ENCODE data around the gene OVCH2.

OVCH2 gene

GRCh38 chr11:7646866-7647265 lies 59.4 kb downstream of the OVCH2 start:
- H2BK15ac ChIP-seq (replicated peaks; ENCODE audit: low read depth) = no peak overlapping the region
- H3K27me3 ChIP-seq (ENCODE audit: insufficient read depth, low read length, poor library complexity) = no peaks in the 10 kb centered on the region
- no peaks in the 10 kb centered on the region for H3K4me1 ChIP-seq (ENCODE audit: control insufficient read depth, low read depth, low read length)
- no peak overlapping the region for H3K4me3 ChIP-seq (ENCODE audit: low read length)
- H3K23ac ChIP-seq (ENCODE audit: low read length) = no peak overlapping the region
- no peaks in the 10 kb centered on the region for H3K79me1 ChIP-seq (ENCODE audit: low read length)
- H3K18ac ChIP-seq (ENCODE audit: low read length) = no peak overlapping the region
- H2BK5ac ChIP-seq (ENCODE audit: low read length) = no peak overlapping the region
- WGBS (ENCODE audit: extremely low coverage, insufficient coverage, low lambda C conversion rate) = no CpG with 5 or more reads among the region's 2 CpGs
- H3K4ac ChIP-seq (ENCODE audit: low read depth, low read length) = no peak overlapping the region
- H4K8ac ChIP-seq (ENCODE audit: low read depth, low read length) = no peak overlapping the region
- H3K36me3 ChIP-seq (ENCODE audit: control insufficient read depth, insufficient read depth, low read length) = peaks cover 2% of the 10 kb centered on the region
- no peak overlapping the region for H3K9ac ChIP-seq (ENCODE audit: low read length)
- DNase-seq = peak; percentile 37
- no peak overlapping the region for H2BK120ac ChIP-seq (ENCODE audit: low read depth, low read length)
- no peak overlapping the region for H2AK5ac ChIP-seq (ENCODE audit: low read length)
- H3K79me2 ChIP-seq (ENCODE audit: control insufficient read depth, insufficient read depth, low read length) = no peaks in the 10 kb centered on the region
- H4K5ac ChIP-seq (ENCODE audit: low read length) = no peak overlapping the region
- H3K56ac ChIP-seq (ENCODE audit: low read length) = no peak overlapping the region
- no peak overlapping the region for H3K27ac ChIP-seq (ENCODE audit: low read depth, low read length)
- no peak overlapping the region for H3K4me2 ChIP-seq (ENCODE audit: low read length)

DNA sequence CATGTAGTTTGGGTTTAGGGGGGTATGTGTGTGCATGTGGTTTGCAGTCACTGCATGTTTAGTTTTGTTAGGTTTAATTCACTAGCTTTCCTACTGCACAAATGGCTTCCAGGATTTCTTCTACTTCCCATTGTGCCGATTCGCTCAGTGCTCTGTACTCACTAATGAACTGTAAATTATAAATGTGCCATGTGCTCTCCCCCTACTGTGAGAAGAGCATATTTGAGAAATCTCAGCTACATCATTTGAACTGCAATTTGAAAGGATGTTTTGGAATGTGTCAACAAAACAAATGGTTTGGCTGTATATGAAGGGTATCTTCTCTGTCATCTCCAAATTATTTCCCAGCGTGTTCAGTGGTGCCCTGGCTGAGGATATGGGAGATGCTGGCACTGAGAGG lies 61.1 kb downstream of the OVCH2 start:
- no peak overlapping the region for H4K8ac ChIP-seq (ENCODE audit: low read depth, low read length)
- no peak overlapping the region for H3K4me2 ChIP-seq (ENCODE audit: low read length)
- H3K18ac ChIP-seq (ENCODE audit: low read length) = no peak overlapping the region
- WGBS (ENCODE audit: extremely low coverage, insufficient coverage, low lambda C conversion rate) = no CpG with 5 or more reads among the region's 3 CpGs
- no peaks in the 10 kb centered on the region for H3K79me2 ChIP-seq (ENCODE audit: control insufficient read depth, insufficient read depth, low read length)
- H3K36me3 ChIP-seq (ENCODE audit: control insufficient read depth, insufficient read depth, low read length) = peaks cover 2% of the 10 kb centered on the region
- H3K27me3 ChIP-seq (ENCODE audit: insufficient read depth, low read length, poor library complexity) = no peaks in the 10 kb centered on the region
- no peak overlapping the region for H2BK5ac ChIP-seq (ENCODE audit: low read length)
- no peak overlapping the region for H3K56ac ChIP-seq (ENCODE audit: low read length)
- no peak overlapping the region for H3K4ac ChIP-seq (ENCODE audit: low read depth, low read length)
- no peak overlapping the region for H2AK5ac ChIP-seq (ENCODE audit: low read length)
- H3K23ac ChIP-seq (ENCODE audit: low read length) = no peak overlapping the region
- no peak overlapping the region for H4K5ac ChIP-seq (ENCODE audit: low read length)
- no peak overlapping the region for H3K9ac ChIP-seq (ENCODE audit: low read length)
- no peak for DNase-seq
- H2BK15ac ChIP-seq (replicated peaks; ENCODE audit: low read depth) = no peak overlapping the region
- no peaks in the 10 kb centered on the region for H3K79me1 ChIP-seq (ENCODE audit: low read length)
- H3K4me3 ChIP-seq (ENCODE audit: low read length) = no peak overlapping the region
- no peak overlapping the region for H3K27ac ChIP-seq (ENCODE audit: low read depth, low read length)
- H2BK120ac ChIP-seq (ENCODE audit: low read depth, low read length) = no peak overlapping the region
- no peaks in the 10 kb centered on the region for H3K4me1 ChIP-seq (ENCODE audit: control insufficient read depth, low read depth, low read length)

GRCh38 chr11:7643314-7643713 lies 63.0 kb downstream of the OVCH2 start:
- Histone ChIP-seq H3K18ac (ENCODE audit: low read length) (no peak overlapping the region), H3K79me2 (ENCODE audit: control insufficient read depth, insufficient read depth, low read length) (no peaks in the 10 kb centered on the region), H2BK120ac (ENCODE audit: low read depth, low read length) (no peak overlapping the region), H3K4me3 (ENCODE audit: low read length) (no peak overlapping the region), H2BK15ac (replicated peaks; ENCODE audit: low read depth) (no peak overlapping the region), H3K4me2 (ENCODE audit: low read length) (no peak overlapping the region), H3K56ac (ENCODE audit: low read length) (no peak overlapping the region), H3K27ac (ENCODE audit: low read depth, low read length) (no peak overlapping the region), H3K4me1 (ENCODE audit: control insufficient read depth, low read depth, low read length) (no peaks in the 10 kb centered on the region), H3K9ac (ENCODE audit: low read length) (no peak overlapping the region), H3K4ac (ENCODE audit: low read depth, low read length) (no peak overlapping the region), H4K8ac (ENCODE audit: low read depth, low read length) (no peak overlapping the region), H2BK5ac (ENCODE audit: low read length) (no peak overlapping the region), H3K23ac (ENCODE audit: low read length) (no peak overlapping the region), H2AK5ac (ENCODE audit: low read length) (no peak overlapping the region), H3K79me1 (ENCODE audit: low read length) (no peaks in the 10 kb centered on the region), H3K27me3 (ENCODE audit: insufficient read depth, low read length, poor library complexity) (no peaks in the 10 kb centered on the region), H4K5ac (ENCODE audit: low read length) (no peak overlapping the region), H3K36me3 (ENCODE audit: control insufficient read depth, insufficient read depth, low read length) (no peaks in the 10 kb centered on the region)
- 100% methylated on average over 4 of the region's 4 CpGs for WGBS (ENCODE audit: extremely low coverage, insufficient coverage, low lambda C conversion rate)
- no peak for DNase-seq

DNA sequence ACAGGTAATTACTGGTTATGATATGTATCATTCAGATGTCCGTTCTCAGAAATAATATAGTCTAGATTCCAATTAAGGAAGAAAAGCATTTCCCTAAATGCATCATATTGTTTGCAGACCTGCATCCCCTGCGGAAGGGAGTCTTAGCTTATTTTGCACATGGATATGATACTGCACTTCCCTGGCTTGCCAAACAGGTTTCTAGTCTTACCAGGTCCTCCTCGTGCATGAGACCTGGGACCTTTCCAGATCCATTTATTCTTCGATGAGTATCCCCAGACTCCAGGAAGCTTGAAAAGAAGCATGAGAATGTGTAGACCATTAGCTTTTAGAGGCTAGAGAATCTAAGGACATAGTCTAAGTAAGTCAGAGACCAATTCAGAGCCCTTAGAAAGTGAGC lies 63.5 kb downstream of the OVCH2 start:
- H3K56ac ChIP-seq (ENCODE audit: low read length) = no peak overlapping the region
- no peak overlapping the region for H3K4ac ChIP-seq (ENCODE audit: low read depth, low read length)
- H3K27me3 ChIP-seq (ENCODE audit: insufficient read depth, low read length, poor library complexity) = no peaks in the 10 kb centered on the region
- H2BK5ac ChIP-seq (ENCODE audit: low read length) = no peak overlapping the region
- H2BK15ac ChIP-seq (replicated peaks; ENCODE audit: low read depth) = no peak overlapping the region
- H3K4me3 ChIP-seq (ENCODE audit: low read length) = no peak overlapping the region
- H3K79me2 ChIP-seq (ENCODE audit: control insufficient read depth, insufficient read depth, low read length) = no peaks in the 10 kb centered on the region
- H3K9ac ChIP-seq (ENCODE audit: low read length) = no peak overlapping the region
- no peaks in the 10 kb centered on the region for H3K79me1 ChIP-seq (ENCODE audit: low read length)
- no peak overlapping the region for H2AK5ac ChIP-seq (ENCODE audit: low read length)
- no peak for DNase-seq
- no peak overlapping the region for H4K5ac ChIP-seq (ENCODE audit: low read length)
- H2BK120ac ChIP-seq (ENCODE audit: low read depth, low read length) = no peak overlapping the region
- H4K8ac ChIP-seq (ENCODE audit: low read depth, low read length) = no peak overlapping the region
- no peak overlapping the region for H3K4me2 ChIP-seq (ENCODE audit: low read length)
- no peaks in the 10 kb centered on the region for H3K4me1 ChIP-seq (ENCODE audit: control insufficient read depth, low read depth, low read length)
- no peaks in the 10 kb centered on the region for H3K36me3 ChIP-seq (ENCODE audit: control insufficient read depth, insufficient read depth, low read length)
- H3K23ac ChIP-seq (ENCODE audit: low read length) = no peak overlapping the region
- H3K27ac ChIP-seq (ENCODE audit: low read depth, low read length) = no peak overlapping the region
- H3K18ac ChIP-seq (ENCODE audit: low read length) = no peak overlapping the region
- no CpG with 5 or more reads among the region's 4 CpGs for WGBS (ENCODE audit: extremely low coverage, insufficient coverage, low lambda C conversion rate)

GRCh38 chr11:7640816-7641215 lies 65.5 kb downstream of the OVCH2 start:
- Histone ChIP-seq H3K56ac (ENCODE audit: low read length) (no peak overlapping the region), H2BK120ac (ENCODE audit: low read depth, low read length) (no peak overlapping the region)

DNA sequence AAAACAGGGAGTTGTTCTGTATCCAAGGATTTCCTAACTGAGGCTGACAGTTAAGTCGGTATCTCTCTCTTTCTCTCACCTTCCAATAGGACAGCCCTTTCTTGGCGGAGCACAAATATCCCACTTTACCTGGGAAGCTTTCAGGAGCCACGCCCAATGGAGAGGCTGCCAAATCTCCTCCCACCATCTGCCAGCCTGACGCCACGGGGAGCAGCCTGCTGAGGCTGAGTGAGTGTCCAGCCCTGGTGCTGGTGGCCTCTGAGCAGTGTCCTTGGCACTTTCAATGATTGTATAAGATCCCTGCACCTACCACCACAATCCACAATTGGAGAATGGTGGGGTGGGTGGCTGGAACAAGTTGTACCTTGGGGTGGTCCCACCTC lies 66.6 kb downstream of the OVCH2 start:
- Histone ChIP-seq H3K56ac (ENCODE audit: low read length) (no peak overlapping the region), H2BK15ac (replicated peaks; ENCODE audit: low read depth) (no peak overlapping the region), H4K8ac (ENCODE audit: low read depth, low read length) (no peak overlapping the region), H3K79me1 (ENCODE audit: low read length) (no peaks in the 10 kb centered on the region), H4K5ac (ENCODE audit: low read length) (no peak overlapping the region), H3K4me3 (ENCODE audit: low read length) (no peak overlapping the region), H3K27ac (ENCODE audit: low read depth, low read length) (no peak overlapping the region), H3K4me1 (ENCODE audit: control insufficient read depth, low read depth, low read length) (no peaks in the 10 kb centered on the region), H3K79me2 (ENCODE audit: control insufficient read depth, insufficient read depth, low read length) (no peaks in the 10 kb centered on the region), H2AK5ac (ENCODE audit: low read length) (no peak overlapping the region), H3K4ac (ENCODE audit: low read depth, low read length) (no peak overlapping the region), H2BK5ac (ENCODE audit: low read length) (no peak overlapping the region), H3K23ac (ENCODE audit: low read length) (no peak overlapping the region), H3K27me3 (ENCODE audit: insufficient read depth, low read length, poor library complexity) (no peaks in the 10 kb centered on the region), H3K18ac (ENCODE audit: low read length) (no peak overlapping the region), H3K9ac (ENCODE audit: low read length) (no peak overlapping the region), H2BK120ac (ENCODE audit: low read depth, low read length) (no peak overlapping the region), H3K4me2 (ENCODE audit: low read length) (no peak overlapping the region), H3K36me3 (ENCODE audit: control insufficient read depth, insufficient read depth, low read length) (peaks cover 3% of the 10 kb centered on the region)
- no CpG with 5 or more reads among the region's 5 CpGs for WGBS (ENCODE audit: extremely low coverage, insufficient coverage, low lambda C conversion rate)
- DNase-seq = peak; percentile 15

More at GRCh38 chr11:7640816-7641215, 65.5 kb downstream of the OVCH2 start:
- H3K79me2 ChIP-seq (ENCODE audit: control insufficient read depth, insufficient read depth, low read length) = no peaks in the 10 kb centered on the region
- no peaks in the 10 kb centered on the region for H3K36me3 ChIP-seq (ENCODE audit: control insufficient read depth, insufficient read depth, low read length)
- no peak overlapping the region for H3K23ac ChIP-seq (ENCODE audit: low read length)
- no peak overlapping the region for H4K5ac ChIP-seq (ENCODE audit: low read length)
- H3K27me3 ChIP-seq (ENCODE audit: insufficient read depth, low read length, poor library complexity) = no peaks in the 10 kb centered on the region
- no peak overlapping the region for H3K4ac ChIP-seq (ENCODE audit: low read depth, low read length)
- no peaks in the 10 kb centered on the region for H3K4me1 ChIP-seq (ENCODE audit: control insufficient read depth, low read depth, low read length)
- no peak overlapping the region for H4K8ac ChIP-seq (ENCODE audit: low read depth, low read length)
- no peak for DNase-seq
- no peak overlapping the region for H2BK5ac ChIP-seq (ENCODE audit: low read length)
- H3K4me3 ChIP-seq (ENCODE audit: low read length) = no peak overlapping the region
- no CpG with 5 or more reads among the region's 6 CpGs for WGBS (ENCODE audit: extremely low coverage, insufficient coverage, low lambda C conversion rate)
- H3K79me1 ChIP-seq (ENCODE audit: low read length) = no peaks in the 10 kb centered on the region
- no peak overlapping the region for H2AK5ac ChIP-seq (ENCODE audit: low read length)
- no peak overlapping the region for H3K27ac ChIP-seq (ENCODE audit: low read depth, low read length)
- H3K9ac ChIP-seq (ENCODE audit: low read length) = no peak overlapping the region
- H2BK15ac ChIP-seq (replicated peaks; ENCODE audit: low read depth) = no peak overlapping the region
- no peak overlapping the region for H3K4me2 ChIP-seq (ENCODE audit: low read length)
- no peak overlapping the region for H3K18ac ChIP-seq (ENCODE audit: low read length)

Data from mesendoderm (in vitro differentiated cells).